GM12892 (cell line): ENCODE measurements around the gene SH3GL3.

Experiments used
- POLR2A ChIP-seq: IDR thresholded peaks from 2 replicates; pipeline ENCODE4 v1.6.1; 2011; ENCODE audit warnings: low read depth, low read length, control low read depth
- TAF1 ChIP-seq: IDR thresholded peaks from 2 replicates; pipeline ENCODE4 v1.6.1; 2011; ENCODE audit warnings: low read depth, mild to moderate bottlenecking, control low read depth, low read length, borderline replicate concordance

DNA sequence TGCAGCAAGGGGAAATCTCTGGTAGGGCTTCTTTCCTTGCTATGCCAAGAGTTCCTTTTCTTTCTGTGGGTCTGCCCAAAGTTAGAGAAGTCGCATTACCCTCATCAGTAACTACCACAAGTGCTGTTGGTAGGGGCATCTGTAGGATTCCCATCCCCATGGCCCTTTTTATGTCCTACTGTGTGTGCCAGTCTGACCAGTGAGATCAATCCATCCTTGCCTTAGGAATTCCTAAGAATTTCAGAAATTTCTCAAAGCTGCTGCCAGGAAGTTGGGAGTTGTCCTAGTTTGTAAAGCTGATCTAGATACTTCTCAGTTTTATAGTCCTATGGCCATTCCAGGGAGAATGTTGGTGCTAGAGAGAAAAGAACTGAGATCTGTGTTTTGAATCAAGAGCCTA, 36.5 kb downstream of the SH3GL3 start:
- TF ChIP-seq POLR2A (no peak), TAF1 (no peak)
